SW 1271 (cell line): ENCODE measurements around the gene ANKLE2.
A peak's percentile ranks its signal among the peaks of the same experiment; 100 is the strongest.
"Not testable (repeated sequence)": the region's sequence is repeated elsewhere in the genome, so short reads cannot be mapped to it uniquely, and the experiment has no call there.

ENCODE experiments used
- DNase-seq, 2 experiments: peaks; one replicate each; lab custom pipeline; 2025; lab: John Stamatoyannopoulos, UW

The ANKLE2 gene

DNA sequence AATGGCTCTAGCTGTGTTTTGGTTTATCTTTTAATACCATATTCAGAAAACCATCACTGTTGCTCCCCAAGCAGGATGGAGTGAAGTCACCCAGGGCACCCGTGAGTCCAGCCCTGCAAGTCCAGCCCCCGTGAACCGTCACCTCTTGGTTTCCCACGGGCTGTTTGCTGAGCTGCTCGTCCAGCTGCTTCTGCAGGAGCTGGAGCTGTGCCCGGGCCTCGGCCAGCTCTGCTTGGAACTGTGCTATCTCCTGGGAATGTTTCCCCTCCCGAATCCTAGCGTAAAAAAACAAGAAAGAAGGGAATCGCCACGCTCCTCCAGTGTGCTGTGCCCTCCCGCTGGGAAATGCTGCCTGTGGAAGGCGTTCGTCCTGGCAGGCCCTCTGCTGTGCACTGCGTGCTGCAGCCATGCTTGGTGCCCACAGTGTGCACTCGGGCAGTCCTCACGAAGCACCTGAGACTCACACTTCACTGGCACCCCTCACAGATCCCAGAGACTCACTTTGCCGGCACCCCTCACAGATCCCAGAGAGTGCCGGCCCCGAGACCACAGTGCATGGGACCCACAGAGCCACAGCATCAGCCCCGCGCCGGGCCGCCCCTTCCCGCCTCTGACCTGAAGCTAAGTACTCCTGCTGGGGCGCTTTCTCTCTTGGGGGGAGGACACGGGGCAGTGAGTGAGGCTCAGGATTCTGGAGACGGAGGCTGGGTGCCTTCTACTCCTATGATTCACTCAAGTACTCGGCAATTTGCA, 15.4 kb upstream of the ANKLE2 start:
- no peak for DNase-seq

DNA sequence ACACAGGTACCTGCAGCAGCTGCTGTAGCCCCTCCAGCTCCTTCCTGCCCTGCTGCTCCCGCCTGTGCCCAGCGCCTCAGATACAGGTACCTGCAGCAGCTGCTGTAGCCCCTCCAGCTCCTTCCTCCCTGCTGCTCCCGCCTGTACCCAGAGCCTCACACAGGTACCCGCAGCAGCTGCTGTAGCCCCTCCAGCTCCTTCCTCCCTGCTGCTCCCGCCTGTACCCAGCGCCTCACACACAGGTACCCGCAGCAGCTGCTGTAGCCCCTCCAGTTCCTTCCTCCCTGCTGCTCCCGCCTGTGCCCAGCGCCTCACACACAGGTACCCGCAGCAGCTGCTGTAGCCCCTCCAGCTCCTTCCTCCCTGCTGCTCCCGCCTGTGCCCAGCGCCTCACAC, 14.6 kb upstream of the ANKLE2 start:
- not testable (repeated sequence) for DNase-seq

GRCh38 chr12:132775502-132776229, 14.0 kb upstream of the ANKLE2 start:
- DNase-seq, result no peak

GRCh38 chr12:132774646-132775275, 13.1 kb upstream of the ANKLE2 start:
- DNase-seq, result no peak

DNA sequence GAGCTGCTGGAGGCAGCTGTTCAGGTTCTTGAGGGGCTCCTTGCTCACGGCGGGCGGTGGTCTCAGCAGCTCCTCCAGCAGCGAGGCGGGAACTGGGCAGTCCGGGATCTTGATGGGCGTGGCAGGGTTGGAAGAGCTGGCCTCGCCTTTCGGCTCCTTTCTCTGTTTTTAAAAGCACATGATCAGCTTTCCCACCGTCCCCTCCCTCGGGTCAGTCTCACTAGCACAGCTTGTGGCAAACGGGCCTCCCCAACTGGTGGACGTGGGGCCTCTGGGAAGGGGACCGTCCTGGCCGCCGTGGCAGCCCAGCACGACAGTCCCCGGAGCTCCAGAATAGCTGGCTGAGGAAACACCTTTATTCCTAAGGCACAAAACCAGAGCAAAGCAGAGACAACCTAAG, 12.5 kb upstream of the ANKLE2 start:
- no peak for DNase-seq

GRCh38 chr12:132773077-132773955, 11.7 kb upstream of the ANKLE2 start:
- DNase-seq, result no peak

- no peak for DNase-seq
Measured at GRCh38 chr12:132772606-132773005, 11.0 kb upstream of the ANKLE2 start.

DNA sequence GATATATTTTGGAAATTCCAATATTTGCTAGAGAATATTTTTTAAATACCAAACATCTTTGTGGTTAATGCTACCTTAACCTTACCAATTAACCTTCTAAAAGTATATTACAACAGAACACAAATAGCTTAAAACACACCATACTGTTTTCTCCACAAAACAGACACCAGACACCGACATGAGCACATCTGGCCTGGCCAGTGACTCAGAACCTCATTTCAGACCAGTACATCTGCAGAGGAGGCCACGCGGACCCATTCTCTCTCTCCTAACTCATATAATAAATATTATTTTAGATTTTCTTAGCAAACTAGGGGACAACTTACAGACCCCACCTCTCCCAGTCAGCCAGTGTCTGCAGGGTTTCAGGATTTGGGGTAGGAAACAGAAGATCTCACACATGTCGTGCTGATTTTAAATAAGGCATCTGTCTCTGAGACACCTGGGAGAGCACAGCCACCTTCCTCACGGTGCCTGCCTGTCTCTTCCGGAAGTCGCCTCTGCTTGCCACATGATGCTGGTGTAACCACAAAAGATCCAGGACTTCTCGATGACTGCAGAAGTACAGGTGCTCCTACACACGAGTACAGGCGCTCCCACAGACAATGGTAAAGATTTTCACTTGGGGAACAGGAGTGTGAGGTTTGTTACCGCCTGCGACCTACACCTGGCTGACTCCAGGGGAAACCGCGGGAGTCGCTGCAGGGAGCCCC, 9.7 kb upstream of the ANKLE2 start:
- DNase-seq, result no peak

DNA sequence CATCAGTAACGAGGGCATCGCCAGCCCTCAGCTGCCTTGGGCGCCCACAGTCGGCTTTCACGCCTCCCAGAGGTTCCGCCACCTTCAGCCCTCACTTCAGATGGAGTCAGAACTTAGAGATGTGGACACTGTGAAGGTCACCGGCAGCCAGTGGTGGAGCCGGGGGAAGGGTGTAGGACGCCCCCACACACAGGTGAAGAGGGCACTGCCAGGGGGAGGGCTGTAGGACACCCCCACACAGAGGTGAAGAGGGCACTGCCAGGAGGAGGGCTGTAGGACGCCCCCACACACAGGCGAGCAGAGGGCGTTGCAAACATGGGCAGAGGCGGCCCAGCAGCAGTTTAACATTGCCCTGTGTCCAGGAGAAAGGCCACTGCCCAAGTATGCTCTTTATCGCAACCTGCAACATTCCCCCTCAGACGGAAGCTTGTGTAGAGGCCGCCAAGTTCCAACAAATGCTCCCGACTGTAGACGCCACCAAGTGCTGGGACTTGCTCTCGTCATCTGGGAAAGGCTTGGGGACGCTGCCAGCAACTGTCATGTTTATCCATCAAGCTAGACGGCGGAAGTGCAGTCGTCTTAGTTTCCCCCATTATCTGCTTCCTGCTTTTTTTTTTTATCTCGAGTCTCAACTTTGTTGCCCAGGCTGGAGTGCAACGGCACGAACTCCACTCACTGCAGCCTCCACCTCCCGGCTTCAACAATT, 4.9 kb upstream of the ANKLE2 start:
- DNase-seq, result no peak

GRCh38 chr12:132765361-132765760, 3.7 kb upstream of the ANKLE2 start:
- DNase-seq, result no peak

DNA sequence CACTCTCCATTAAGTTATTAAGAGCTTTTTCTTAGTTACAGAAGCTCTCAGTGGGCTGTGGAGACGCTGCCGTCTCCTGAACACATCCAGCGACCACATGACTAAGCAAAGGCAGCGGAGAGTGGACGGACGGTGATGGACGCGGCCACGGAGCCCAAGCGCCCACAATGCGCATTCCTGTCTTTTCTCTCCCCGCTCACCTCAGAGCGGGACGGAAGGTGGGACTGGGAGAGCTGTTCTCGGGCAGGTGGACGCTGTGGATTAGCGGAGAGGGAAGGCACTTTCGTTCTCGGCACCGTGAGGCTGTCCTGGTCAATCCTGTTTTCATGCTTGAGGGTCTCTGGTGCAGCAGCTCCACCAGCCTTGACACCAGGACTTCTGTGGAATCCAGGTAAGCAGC, 2.6 kb upstream of the ANKLE2 start:
- no peak for DNase-seq

DNA sequence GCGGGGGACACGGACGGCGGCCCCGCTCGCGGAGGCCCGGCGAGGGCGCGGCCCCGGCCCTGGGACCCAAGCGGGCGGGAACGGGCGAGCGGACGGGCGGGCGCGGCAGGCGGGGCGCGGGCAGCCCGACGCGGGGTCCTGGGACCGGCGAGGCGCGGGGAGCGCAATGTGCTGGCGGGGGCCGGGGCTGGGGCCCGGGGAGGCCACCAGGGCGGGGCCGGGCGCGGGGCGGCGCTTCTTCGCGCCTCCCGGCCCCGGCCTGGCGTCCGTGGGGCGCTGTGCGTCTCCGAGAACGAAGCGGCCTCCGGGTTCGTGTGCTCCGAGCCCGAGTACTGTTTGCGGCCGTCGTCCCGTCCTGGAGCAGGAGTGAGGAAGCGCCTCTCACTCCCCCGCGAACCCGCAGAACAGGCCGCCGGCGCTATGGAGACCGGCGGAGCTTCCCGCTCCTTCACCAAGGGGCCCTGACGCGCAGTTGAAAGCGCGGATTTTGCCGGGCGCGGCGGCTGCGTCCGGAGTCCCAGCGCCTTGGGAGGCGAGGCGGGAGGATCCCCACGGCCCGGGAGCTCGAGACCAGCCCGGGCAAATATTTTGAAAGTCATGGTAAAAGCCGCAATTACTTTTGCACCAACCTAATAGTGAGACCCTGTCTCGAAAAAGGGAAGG, 420 bp upstream of the ANKLE2 start:
- DNase-seq, result peak; percentile 63 to 71

GRCh38 chr12:132759359-132759758, 2.3 kb downstream of the ANKLE2 start:
- DNase-seq, result no peak

- DNase-seq, result not testable (repeated sequence)
Measured at GRCh38 chr12:132758825-132759224, 2.8 kb downstream of the ANKLE2 start.

DNA sequence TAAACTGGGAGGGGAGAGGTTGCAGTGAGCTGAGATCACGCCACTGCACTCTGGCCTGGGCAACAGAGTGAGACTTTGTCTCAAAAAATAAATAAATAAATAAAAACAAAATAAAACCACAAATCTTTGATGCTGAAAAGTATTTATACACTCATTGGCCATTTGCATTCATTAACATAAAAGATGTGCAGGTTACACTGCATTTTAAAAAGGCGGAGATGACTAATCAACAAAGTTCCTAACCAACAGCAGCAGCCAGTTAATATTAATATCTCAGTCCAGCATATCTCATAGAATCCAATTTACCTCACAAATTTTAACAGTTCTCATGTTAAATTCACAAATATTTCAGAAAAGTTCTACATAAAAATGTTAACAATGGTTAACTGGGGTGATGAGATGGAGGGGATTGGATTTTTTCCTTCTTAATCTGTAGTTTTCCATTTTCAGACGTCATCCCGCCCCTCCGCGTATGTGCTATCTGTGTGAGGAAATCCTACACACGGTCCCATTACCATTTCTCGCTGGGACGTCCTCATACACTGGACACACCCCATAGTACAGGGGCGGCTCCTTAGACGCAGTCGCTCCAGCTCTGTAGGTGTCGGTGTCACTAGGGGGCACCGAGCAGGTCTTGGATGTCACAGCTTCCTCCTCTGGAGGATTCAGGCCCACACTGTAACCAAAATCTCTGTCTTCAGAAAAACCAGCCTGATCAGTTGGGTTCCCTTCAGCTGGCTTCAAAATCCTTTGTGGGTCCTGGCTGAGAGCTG, 7.3 kb downstream of the ANKLE2 start:
- DNase-seq, result peak in 1 of 2 experiments; percentile 22

DNA sequence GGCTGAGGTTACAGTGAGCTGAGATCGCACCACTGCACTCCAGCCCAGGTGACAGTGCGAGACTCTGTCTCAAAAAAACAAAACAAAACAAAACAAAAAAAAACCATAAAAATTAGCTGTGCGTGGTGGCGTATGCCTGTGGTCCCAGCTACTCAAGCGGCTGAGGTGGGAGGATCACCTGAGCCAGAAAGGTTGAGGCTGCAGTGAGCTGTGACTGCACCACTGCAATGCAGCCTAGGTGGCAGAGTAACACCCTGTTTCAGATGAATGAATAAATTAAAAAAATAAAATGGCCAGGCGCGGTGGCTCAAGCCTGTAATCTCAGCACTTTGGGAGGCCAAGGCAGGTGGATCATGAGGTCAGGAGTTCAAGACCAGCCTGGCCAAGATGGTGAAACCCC, 8.0 kb downstream of the ANKLE2 start:
- DNase-seq, result not testable (repeated sequence)

DNA sequence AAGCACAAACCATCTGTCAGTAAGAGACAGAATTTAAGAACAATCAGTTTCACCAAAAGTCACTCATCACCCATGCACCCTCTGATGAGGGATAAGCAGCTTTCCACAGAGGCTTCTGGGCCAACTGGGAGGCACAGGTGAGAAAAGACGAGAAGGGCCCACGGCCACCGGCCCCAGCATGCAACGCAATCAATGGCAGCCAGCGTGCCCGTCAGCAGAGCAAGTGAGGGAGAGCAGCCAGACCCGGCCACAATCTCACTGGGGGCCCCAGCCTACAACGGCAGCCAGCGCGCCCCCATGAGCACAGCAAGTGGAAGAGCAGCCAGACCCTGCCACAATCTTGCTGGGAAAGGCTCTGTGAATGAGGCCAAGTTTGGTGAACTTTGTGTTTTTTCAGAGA, 13.3 kb downstream of the ANKLE2 start:
- no peak for DNase-seq

DNA sequence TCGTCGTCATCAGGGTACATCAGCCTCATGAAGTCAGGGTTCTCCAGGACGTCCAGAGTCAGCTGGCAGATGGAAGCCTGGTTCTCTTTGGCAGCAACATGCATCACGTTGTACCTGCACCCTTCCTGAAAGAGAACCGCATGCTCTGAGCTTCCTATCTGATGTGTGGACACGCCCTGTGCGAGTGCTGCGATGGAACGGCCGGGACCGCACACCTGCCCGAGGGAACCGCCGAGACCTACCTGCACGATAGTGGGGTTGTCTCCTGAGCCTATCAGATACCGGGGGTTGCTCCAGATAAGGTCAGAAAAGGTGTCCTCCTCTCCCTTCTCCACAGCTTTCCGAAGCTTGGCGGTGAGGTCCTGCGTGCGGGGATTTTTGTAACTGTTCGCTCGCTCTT, 13.7 kb downstream of the ANKLE2 start:
- DNase-seq, result no peak

GRCh38 chr12:132747395-132747794, 14.2 kb downstream of the ANKLE2 start:
- DNase-seq, result no peak
